ENCODE measurements around the gene B4GALNT4. TPM values are rescaled to one million over a fixed set of nuclear protein-coding genes. Genes with fewer than 3 reads are reported as not detected.

Gene B4GALNT4
- total RNA-seq, 4 donors from 2014 or later = 2.5 to 12.0 (median 5.7) TPM

GRCh38 chr11:412641-413119 is 43.4 kb downstream of the B4GALNT4 start:
- Histone ChIP-seq H3K36me3 (no peaks in the 10 kb centered on the region), H3K9me3 (no peaks in the 10 kb centered on the region), H3K4me1 (peaks cover 9 to 28% (median 24%) of the 10 kb centered on the region in 4 donors), H3K27ac (replicated peaks in 1 of 4) (no peak overlapping the region), H3K27me3 (peaks cover 0 to 50% (median 19%) of the 10 kb centered on the region in 4 donors), H3K4me3 (no peak overlapping the region)
- intact Hi-C loops (cut with DNase I) = no loop called here
- no peak for DNase-seq (ENCODE audit: extremely low spot score)
- whole genome bisulfite sequencing = 94% methylated on average over 10 of the region's 15 CpGs
- TF ChIP-seq POLR2AphosphoS5 (IDR thresholded peaks at IDR 0.05) (no peak), POLR2A (IDR thresholded peaks at IDR 0.05; ENCODE audit: low read depth) (no peak), CTCF (IDR thresholded peaks at IDR 0.05) (no peak), EP300 (IDR thresholded peaks at IDR 0.05) (no peak)

- H3K4me3 ChIP-seq = no peak overlapping the region
- H3K27ac ChIP-seq (replicated peaks in 1 of 4) = no peak overlapping the region
- TF ChIP-seq POLR2AphosphoS5 (IDR thresholded peaks at IDR 0.05) = no peak
- no peak for TF ChIP-seq CTCF (IDR thresholded peaks at IDR 0.05)
Observed at GRCh38 chr11:413120-414081, 44.1 kb downstream of the B4GALNT4 start.

GRCh38 chr11:414318-414857 is 45.1 kb downstream of the B4GALNT4 start:
- H3K9me3 ChIP-seq = no peaks in the 10 kb centered on the region
- WGBS = 68% methylated on average over 8 of the region's 9 CpGs
- H3K4me1 ChIP-seq = peaks cover 9 to 26% (median 23%) of the 10 kb centered on the region in 4 donors
- DNase-seq (ENCODE audit: extremely low spot score) = no peak
- H3K4me3 ChIP-seq = peak overlapping the region; percentile 41 to 62 (median 53)
- H3K36me3 ChIP-seq = no peaks in the 10 kb centered on the region
- H3K27me3 ChIP-seq = peaks cover 0 to 64% (median 31%) of the 10 kb centered on the region in 4 donors
- no peak for TF ChIP-seq CTCF (IDR thresholded peaks at IDR 0.05)
- TF ChIP-seq EP300 (IDR thresholded peaks at IDR 0.05) = no peak
- TF ChIP-seq POLR2A (IDR thresholded peaks at IDR 0.05; ENCODE audit: low read depth) = no peak
- no peak for TF ChIP-seq POLR2AphosphoS5 (IDR thresholded peaks at IDR 0.05)
- peak overlapping the region in 1 of 4 donors; percentile 63 for H3K27ac ChIP-seq (replicated peaks in 1 of 4)
- intact Hi-C loops (cut with DNase I) = no loop called here

More at GRCh38 chr11:413120-414081, 44.1 kb downstream of the B4GALNT4 start:
- Histone ChIP-seq H3K9me3 (no peaks in the 10 kb centered on the region), H3K27me3 (peaks cover 0 to 57% (median 25%) of the 10 kb centered on the region in 4 donors), H3K4me1 (peaks cover 9 to 26% (median 23%) of the 10 kb centered on the region in 4 donors), H3K36me3 (no peaks in the 10 kb centered on the region)
- intact Hi-C loops (cut with DNase I) = no loop called here
- WGBS = 47% methylated on average over 10 of the region's 14 CpGs
- no peak for DNase-seq (ENCODE audit: extremely low spot score)

GRCh38 chr11:415640-416041 is 46.3 kb downstream of the B4GALNT4 start:
- no peaks in the 10 kb centered on the region for H3K9me3 ChIP-seq
- TF ChIP-seq POLR2AphosphoS5 (IDR thresholded peaks at IDR 0.05) (no peak), POLR2A (IDR thresholded peaks at IDR 0.05; ENCODE audit: low read depth) (no peak), EP300 (IDR thresholded peaks at IDR 0.05) (no peak), CTCF (IDR thresholded peaks at IDR 0.05) (no peak)
- peaks cover 9 to 31% (median 26%) of the 10 kb centered on the region in 4 donors for H3K4me1 ChIP-seq
- peak overlapping the region; percentile 66 to 79 (median 78) for H3K27ac ChIP-seq (replicated peaks in 1 of 4)
- intact Hi-C loops (cut with DNase I) = no loop called here
- no peaks in the 10 kb centered on the region for H3K36me3 ChIP-seq
- DNase-seq (ENCODE audit: extremely low spot score) = no peak
- H3K27me3 ChIP-seq = peaks cover 0 to 68% (median 41%) of the 10 kb centered on the region in 4 donors
- WGBS = no CpG with 5 or more reads among the region's 5 CpGs
- H3K4me3 ChIP-seq = peak overlapping the region; percentile 51 to 62 (median 54)

All from esophagus muscularis mucosa (tissue), 4 donors.